Measurements from ENCODE around the gene ATXN7L1. TPM values are rescaled to one million over a fixed set of nuclear protein-coding genes. Genes with fewer than 3 reads are reported as not detected.
"Not testable (repeated sequence)": the region's sequence is repeated elsewhere in the genome, so short reads cannot be mapped to it uniquely, and the experiment has no call there.

Gene ATXN7L1
- total RNA-seq, 2 donors from 2014 or later = 1.7 to 3.2 TPM

DNA sequence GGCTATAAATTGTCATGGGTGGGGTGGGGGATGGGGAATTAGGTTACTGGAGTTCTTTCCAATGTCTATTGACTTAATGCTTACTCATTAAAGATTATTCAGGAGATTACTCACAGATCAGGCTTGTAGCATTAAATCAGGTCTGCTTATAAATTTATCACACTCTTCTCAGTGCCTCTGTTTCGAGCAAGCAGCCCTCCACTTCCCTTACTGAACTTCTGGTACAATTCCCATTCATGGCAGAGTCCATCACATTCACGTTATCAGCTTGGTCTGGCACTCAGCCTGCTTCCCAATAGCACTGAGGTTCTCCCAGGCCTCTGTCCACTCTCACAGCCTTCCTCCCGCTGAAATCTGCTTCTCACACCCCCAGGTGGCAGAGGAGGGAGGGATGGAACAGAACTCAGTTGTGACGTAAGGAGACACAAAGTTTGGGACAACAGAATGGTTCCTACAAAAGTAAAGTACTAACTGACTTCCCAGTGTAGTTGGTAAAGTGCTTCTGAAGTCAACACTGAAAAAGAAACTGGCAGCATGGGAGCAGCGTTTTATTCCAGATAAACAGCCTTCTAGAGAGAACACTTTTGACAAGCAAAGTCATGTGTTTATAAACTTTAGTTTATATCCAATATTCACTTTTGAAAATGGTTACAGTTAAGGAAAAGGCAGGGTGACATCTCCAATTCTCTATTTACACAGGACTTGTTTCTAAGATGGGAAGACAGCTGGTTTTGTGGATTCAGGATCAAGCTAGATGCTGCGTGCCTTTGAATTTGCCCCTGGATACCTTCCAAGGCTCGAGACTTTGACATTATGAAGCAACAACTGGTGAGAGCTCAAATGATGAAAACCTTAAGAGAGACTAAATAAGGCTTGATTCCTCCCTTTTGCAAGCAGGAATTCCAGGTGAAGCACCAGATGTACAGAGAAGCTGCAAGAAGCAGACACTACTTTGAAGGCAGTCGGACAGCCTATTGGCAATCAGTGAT lies 81.4 kb downstream of the ATXN7L1 start:
- Histone ChIP-seq H3K27ac (peak overlapping the region; percentile 17 to 26), H3K27me3 (no peaks in the 10 kb centered on the region), H3K9me3 (no peaks in the 10 kb centered on the region), H3K4me1 (peaks cover 0 to 23% of the 10 kb centered on the region in 2 donors), H3K36me3 (no peaks in the 10 kb centered on the region), H3K4me3 (no peak overlapping the region)
- TF ChIP-seq CTCF (IDR thresholded peaks at IDR 0.05) = no peak
- no peak for DNase-seq (ENCODE audit: low spot score)

DNA sequence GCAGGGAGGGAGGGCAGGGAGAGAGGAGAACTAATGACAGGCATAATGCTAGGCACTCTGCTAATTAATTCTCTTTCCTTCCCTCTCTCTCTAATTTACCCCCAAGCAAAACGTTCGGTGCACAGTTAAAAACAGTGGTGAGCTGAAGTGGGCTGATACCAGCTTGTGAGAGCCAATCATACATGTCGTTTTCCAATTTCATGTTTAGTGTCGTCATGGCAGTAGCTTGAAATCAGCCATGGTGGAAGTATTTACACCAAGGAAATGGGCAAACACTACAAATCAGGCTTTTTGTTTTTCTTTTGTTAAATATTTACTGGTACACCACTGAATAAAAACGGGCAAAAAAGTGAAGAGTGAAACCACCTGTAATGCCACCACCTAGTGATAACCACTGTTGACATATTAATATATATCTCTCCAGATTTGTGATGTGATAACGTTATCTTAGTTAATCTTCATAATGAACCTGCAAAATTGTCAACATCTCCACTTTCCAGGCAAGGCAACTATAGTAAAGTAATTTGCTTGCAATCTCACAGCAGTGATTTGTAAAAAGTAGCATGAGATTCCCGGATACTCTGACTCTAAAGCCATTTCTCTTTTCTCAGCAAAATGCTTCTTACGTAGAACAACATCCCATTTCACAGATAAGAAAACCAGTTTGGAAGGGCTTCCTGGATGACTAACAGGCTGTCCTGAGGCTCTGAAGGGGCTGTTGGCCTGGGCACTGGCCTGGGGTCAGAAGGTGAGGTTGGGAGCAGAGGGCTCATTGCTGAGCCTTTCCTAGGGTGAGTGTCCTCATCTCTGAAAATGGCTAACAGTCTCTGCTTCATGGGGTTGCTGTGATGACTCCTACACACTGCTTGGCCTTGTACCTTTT lies 83.7 kb downstream of the ATXN7L1 start:
- Histone ChIP-seq H3K27me3 (no peaks in the 10 kb centered on the region), H3K36me3 (no peaks in the 10 kb centered on the region), H3K9me3 (no peaks in the 10 kb centered on the region), H3K4me1 (peaks cover 0 to 18% of the 10 kb centered on the region in 2 donors), H3K4me3 (no peak overlapping the region), H3K27ac (no peak overlapping the region)
- DNase-seq (ENCODE audit: low spot score) = no peak
- no peak for TF ChIP-seq CTCF (IDR thresholded peaks at IDR 0.05)

- no peak for TF ChIP-seq CTCF (IDR thresholded peaks at IDR 0.05)
- no peak overlapping the region for H3K4me3 ChIP-seq
- no peaks in the 10 kb centered on the region for H3K27me3 ChIP-seq
- no peak for DNase-seq (ENCODE audit: low spot score)
- no peaks in the 10 kb centered on the region for H3K36me3 ChIP-seq
- H3K9me3 ChIP-seq = no peaks in the 10 kb centered on the region
- no peak overlapping the region for H3K27ac ChIP-seq
- H3K4me1 ChIP-seq = peaks cover 0 to 18% of the 10 kb centered on the region in 2 donors
These were observed 84.5 kb downstream of the ATXN7L1 start for GRCh38 chr7:105791926-105792325.

DNA sequence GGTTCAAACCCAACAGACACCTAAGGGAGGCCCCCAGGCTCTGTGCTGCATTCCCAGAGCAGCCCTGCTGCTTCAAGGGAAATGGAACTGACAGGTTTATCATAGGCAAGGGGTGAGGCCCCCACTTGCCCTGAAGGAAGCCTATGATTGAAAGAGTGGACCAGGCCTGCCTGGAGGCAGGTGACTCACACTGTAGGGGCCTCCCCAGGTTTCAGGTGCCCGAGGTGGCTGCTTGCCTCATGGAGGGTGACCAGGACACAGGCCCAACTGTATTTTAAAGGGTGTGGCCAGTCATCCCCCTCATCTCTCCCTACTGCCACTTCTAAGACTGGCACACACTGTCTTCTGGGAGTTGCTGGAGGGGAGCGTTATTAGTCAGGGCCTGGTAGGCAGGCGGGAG lies 85.4 kb downstream of the ATXN7L1 start:
- H3K9me3 ChIP-seq = no peaks in the 10 kb centered on the region
- no peaks in the 10 kb centered on the region for H3K27me3 ChIP-seq
- H3K36me3 ChIP-seq = no peaks in the 10 kb centered on the region
- no peak overlapping the region for H3K4me3 ChIP-seq
- no peak for TF ChIP-seq CTCF (IDR thresholded peaks at IDR 0.05)
- H3K4me1 ChIP-seq = peaks cover 0 to 16% of the 10 kb centered on the region in 2 donors
- no peak overlapping the region for H3K27ac ChIP-seq
- no peak for DNase-seq (ENCODE audit: low spot score)

GRCh38 chr7:105790452-105790851 lies 85.9 kb downstream of the ATXN7L1 start:
- DNase-seq (ENCODE audit: low spot score); H3K27ac ChIP-seq; H3K27me3 ChIP-seq; H3K36me3 ChIP-seq; H3K9me3 ChIP-seq; H3K4me3 ChIP-seq: not testable (repeated sequence)
- H3K4me1 ChIP-seq = peaks cover 0 to 11% of the 10 kb centered on the region in 2 donors

All from right atrium auricular region (tissue), 2 donors.